Ovary (tissue), 9 donors: Measurements from ENCODE around the gene MRO. TPM values are rescaled to one million over a fixed set of nuclear protein-coding genes. Genes with fewer than 3 reads are reported as not detected.
"Not testable (repeated sequence)": the region's sequence is repeated elsewhere in the genome, so short reads cannot be mapped to it uniquely, and the experiment has no call there.

Experiments
- DNase-seq, 5 donors: peaks; one replicate each; pipeline ENCODE4 v3.0.0-alpha.2; 2019 to 2020
- H3K27ac ChIP-seq, 2 donors: fragments of 200-600 bp; one replicate each; pipeline versions ENCODE4 v1.5.1 to v1.8.0; 2019 to 2022
- H3K27me3 ChIP-seq: fragments of 200-600 bp; one replicate; pipeline ENCODE4 v1.8.0; 2022
- H3K36me3 ChIP-seq: fragments of 200-600 bp; sonication (generic); one replicate; pipeline ENCODE4 v1.5.1; 2019
- H3K4me1 ChIP-seq: one replicate; pipeline ENCODE4 v1.8.1; 2013; ENCODE audit warnings: mild to moderate bottlenecking, moderate library complexity; ENCODE audit not compliant: insufficient read depth
- H3K4me3 ChIP-seq: fragments of 200-600 bp; sonication (generic); one replicate; pipeline ENCODE4 v1.5.1; 2017
- H3K9me3 ChIP-seq, 2 donors: fragments of 200-600 bp in 1 of 2; sonication (generic) in 1 of 2; one replicate each; pipeline versions ENCODE4 v1.5.1 to v1.8.1; 2013 to 2019; ENCODE audit warnings: mild to moderate bottlenecking in 1 of 2, moderate library complexity in 1 of 2
- CTCF ChIP-seq, 3 donors: fragments of 450-650 bp in 2 of 3; fragments of 200-600 bp in 1 of 3; IDR thresholded peaks; one replicate each; pipeline versions ENCODE4 v1.5.1 to v1.8.0; 2016 to 2022; ENCODE audit warnings: antibody characterized with exemption in 3 of 3, mild to moderate bottlenecking in 1 of 3
- EP300 ChIP-seq: sonication (generic); formaldehyde crosslinking; IDR thresholded peaks from one replicate; pipeline ENCODE4 v1.6.1; 2017; ENCODE audit warnings: antibody characterized with exemption
- POLR2A ChIP-seq: fragments of 450-650 bp; IDR thresholded peaks from one replicate; pipeline ENCODE4 v1.6.1; 2017; ENCODE audit warnings: antibody characterized with exemption, mild to moderate bottlenecking, moderate library complexity
- WGBS, 3 donors: extraction: QIAGEN DNeasy Blood & Tissue Kit in 1 of 3; methylation state at CpG; one replicate each; pipeline versions ENCODE4 v1.1.5 to v1.1.7; 2013 to 2017; 5-methylcytosine and 5-hydroxymethylcytosine counted together
- intact Hi-C, 4 donors: fragments of 100-400 bp; cut with DNase I; formaldehyde crosslinking; loops; one replicate each; pipeline versions ENCODE4 v1.11.0 to v1.15.1; 2022 to 2023
- polyA plus RNA-seq, 2 donors: library from polyadenylated mRNA; stranded (reverse); fragments of 200-250 nt in 1 of 2; fragments of 350-450 nt in 1 of 2; fragmentation: Illumina TruSeq in 1 of 2; extraction: RNeasy Lipid Tissue Mini Kit (QIAGEN cat#74804) in 1 of 2; gene quantifications; one replicate each; pipeline ENCODE4 v1.2.3, GENCODE V29; 2013 to 2014
- total RNA-seq, 7 donors: library from RNA; depleted of rRNA in 2 of 7; stranded (reverse); fragments of >200 nt in 2 of 7; fragmentation: NEBNext Ultra II Directional in 3 of 7; extraction: Animal tissue kit (Norgen Biotek cat#: 25700) in 3 of 7; gene quantifications; one replicate each; pipeline versions ENCODE4 v1.1.0 to v1.2.4, GENCODE V29; 2016 to 2023
- donor health status: DM: no; HTN: no; CAD: no; lungs with moderate emphysema.
- donor health status: DM: no; HTN: no; CAD: no.
- donor health status: Bipolar disorder and iron deficiency.
- donor health status: DM: yes; HTN: yes; CAD: no.
- donor health status: DM: no; HTN: no; CAD: no.
- donor health status: DM: yes; HTN: yes; CAD: no.

Gene MRO
- total and polyA plus RNA-seq, 9 donors = 0.73 to 238 (median 3.2) TPM

DNA sequence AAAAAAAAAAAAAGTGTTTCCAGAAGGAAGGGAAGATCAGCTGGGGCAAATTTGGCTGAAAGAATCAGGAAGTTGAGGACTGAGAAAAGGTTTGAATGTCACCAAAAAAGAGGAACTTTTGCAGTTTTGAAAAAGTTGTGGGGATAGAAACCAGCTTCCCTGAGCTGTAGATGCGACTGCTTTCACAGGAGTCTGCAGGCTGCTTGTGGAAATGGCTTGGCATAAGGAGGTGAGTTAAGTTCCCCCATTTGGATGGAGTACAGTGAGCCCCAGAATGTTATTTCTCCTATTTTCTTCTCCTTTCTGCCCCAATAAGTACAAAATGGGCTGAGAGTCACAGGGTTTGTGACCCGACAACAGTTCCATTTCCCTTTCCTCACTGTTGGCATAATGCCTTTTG, 42.6 kb upstream of the MRO start:
- H3K9me3 ChIP-seq = no peaks in the 10 kb centered on the region
- intact Hi-C loops = no loop called here
- no peak overlapping the region for H3K27ac ChIP-seq
- 83 to 89% (median 85%) methylated on average over 2 of the region's 2 CpGs for WGBS, 3 donors
- H3K4me3 ChIP-seq = no peak overlapping the region
- TF ChIP-seq POLR2A (no peak), CTCF (IDR thresholded peaks at IDR 0.05) (no peak), EP300 (no peak)
- DNase-seq = no peak
- no peaks in the 10 kb centered on the region for H3K4me1 ChIP-seq
- H3K36me3 ChIP-seq = no peaks in the 10 kb centered on the region
- H3K27me3 ChIP-seq = no peaks in the 10 kb centered on the region

- Histone ChIP-seq H3K27me3 (no peaks in the 10 kb centered on the region), H3K4me1 (no peaks in the 10 kb centered on the region), H3K36me3 (no peaks in the 10 kb centered on the region), H3K9me3 (no peaks in the 10 kb centered on the region), H3K4me3 (no peak overlapping the region), H3K27ac (no peak overlapping the region)
- intact Hi-C loops = no loop called here
- DNase-seq = no peak
- TF ChIP-seq POLR2A (no peak), EP300 (no peak), CTCF (IDR thresholded peaks at IDR 0.05) (no peak)
- WGBS, 3 donors = 65 to 94% (median 85%) methylated on average over 1 of the region's 1 CpG
These were observed 41.8 kb upstream of the MRO start for GRCh38 chr18:50861617-50862016.

- no peak for DNase-seq
- no peaks in the 10 kb centered on the region for H3K9me3 ChIP-seq
- no peak overlapping the region for H3K27ac ChIP-seq
- intact Hi-C loops = no loop called here
- no peak overlapping the region for H3K4me3 ChIP-seq
- no peaks in the 10 kb centered on the region for H3K4me1 ChIP-seq
- TF ChIP-seq EP300 (no peak), CTCF (IDR thresholded peaks at IDR 0.05) (no peak), POLR2A (no peak)
- no peaks in the 10 kb centered on the region for H3K36me3 ChIP-seq
- no peaks in the 10 kb centered on the region for H3K27me3 ChIP-seq
These were observed 40.2 kb upstream of the MRO start for GRCh38 chr18:50859793-50860555.

DNA sequence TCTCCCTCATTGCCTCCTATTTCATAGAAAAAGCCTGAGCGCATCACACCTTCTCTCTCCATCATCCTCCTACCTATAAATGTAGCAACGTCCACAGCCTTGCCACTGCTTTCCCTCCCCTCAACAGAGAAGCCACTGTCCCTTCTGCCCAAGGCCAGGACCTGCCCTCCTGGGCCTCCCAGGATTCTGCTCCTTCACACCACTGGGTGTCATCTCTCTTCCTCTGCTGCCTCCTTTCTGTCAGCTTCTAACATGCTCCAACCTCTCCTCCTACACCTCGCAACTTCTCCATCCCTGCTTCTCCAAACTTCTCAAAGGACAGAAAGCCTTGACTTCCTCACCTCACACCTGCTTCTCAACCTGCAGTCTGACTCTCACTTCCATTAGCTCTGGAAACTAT, 37.9 kb upstream of the MRO start:
- TF ChIP-seq CTCF (IDR thresholded peaks at IDR 0.05) = no peak
- TF ChIP-seq POLR2A = no peak
- no peak for TF ChIP-seq EP300
- intact Hi-C loops = no loop called here
- no peak overlapping the region for H3K27ac ChIP-seq
- H3K4me1 ChIP-seq = no peaks in the 10 kb centered on the region
- H3K27me3 ChIP-seq = no peaks in the 10 kb centered on the region
- 75 to 81% (median 76%) methylated on average over 3 of the region's 3 CpGs for WGBS, 3 donors
- H3K4me3 ChIP-seq = no peak overlapping the region
- DNase-seq = no peak
- H3K36me3 ChIP-seq = no peaks in the 10 kb centered on the region
- H3K9me3 ChIP-seq = no peaks in the 10 kb centered on the region

DNA sequence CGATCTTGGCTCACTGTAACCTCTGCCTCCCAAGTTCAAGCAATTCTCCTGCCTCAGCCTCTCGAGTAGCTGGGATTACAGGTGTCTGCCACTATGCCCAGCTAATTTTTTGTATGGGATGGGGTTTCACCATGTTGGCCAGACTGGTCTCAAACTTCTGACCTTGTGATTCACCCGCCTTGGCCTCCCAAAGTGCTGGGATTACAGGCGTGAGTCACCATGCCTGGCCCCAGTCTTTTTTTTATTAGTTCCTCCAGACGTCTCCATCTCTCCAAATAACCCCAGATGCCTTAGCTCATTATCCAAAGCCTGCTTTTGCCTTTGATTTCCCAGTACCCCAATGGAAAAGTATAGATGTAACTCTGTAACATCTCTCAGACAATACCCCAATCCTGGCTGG, 37.4 kb upstream of the MRO start:
- H3K27me3 ChIP-seq, H3K4me3 ChIP-seq, H3K9me3 ChIP-seq, H3K36me3 ChIP-seq, H3K4me1 ChIP-seq, DNase-seq, H3K27ac ChIP-seq, intact Hi-C loops: not testable (repeated sequence)
- 56 to 76% (median 57%) methylated on average over 5 of the region's 5 CpGs for WGBS, 3 donors
